Stimulated activated CD4-positive, alpha-beta T cell treated with anti-CD3 and anti-CD28 coated beads, Interleukin-12 subunit alpha, Interleukin-12 subunit beta, amount 100 ng/mL, for 24 hours (primary cell): ENCODE data around the gene URI1.
"Not testable (repeated sequence)": the region's sequence is repeated elsewhere in the genome, so short reads cannot be mapped to it uniquely, and the experiment has no call there.

ENCODE experiments used
- DNase-seq, 2 experiments: peaks; one replicate each; pipeline ENCODE4 v3.0.0-alpha.2; 2020; ENCODE audit warnings: low read depth in 2 of 2

Gene URI1

GRCh38 chr19:29941828-29942403 is at the start of gene URI1:
TSS of gene URI1 (plus strand) at chr19:29942239. CDS start at chr19:29942548, 309 bp downstream.
- DNase-seq, result peak; percentile 89 to 91

GRCh38 chr19:29893606-29894284 is 48.3 kb upstream of the URI1 start:
- no peak for DNase-seq

- DNase-seq, result no peak
Measured at GRCh38 chr19:29896802-29897201, 45.2 kb upstream of the URI1 start.

GRCh38 chr19:29897466-29897865 is 44.6 kb upstream of the URI1 start:
- no peak for DNase-seq

GRCh38 chr19:29904017-29904416 is 38.0 kb upstream of the URI1 start:
- no peak for DNase-seq

GRCh38 chr19:29908963-29909944 is 32.8 kb upstream of the URI1 start:
- no peak for DNase-seq

GRCh38 chr19:29914933-29915332 is 27.1 kb upstream of the URI1 start:
- no peak for DNase-seq

GRCh38 chr19:29915832-29916231 is 26.2 kb upstream of the URI1 start:
- not testable (repeated sequence) for DNase-seq

- no peak for DNase-seq
Measured at GRCh38 chr19:29917911-29918310, 24.1 kb upstream of the URI1 start.

GRCh38 chr19:29918891-29919290 is 23.1 kb upstream of the URI1 start:
- DNase-seq, result no peak

- no peak for DNase-seq
Measured at GRCh38 chr19:29922972-29923371, 19.1 kb upstream of the URI1 start.

GRCh38 chr19:29923653-29924052 is 18.4 kb upstream of the URI1 start:
- no peak for DNase-seq

GRCh38 chr19:29926031-29926430 is 16.0 kb upstream of the URI1 start:
- no peak for DNase-seq

- DNase-seq, result no peak
Measured at GRCh38 chr19:29926801-29927200, 15.2 kb upstream of the URI1 start.

- DNase-seq, result no peak
Measured at GRCh38 chr19:29927944-29928625, 14.0 kb upstream of the URI1 start.

GRCh38 chr19:29928831-29929230 is 13.2 kb upstream of the URI1 start:
- DNase-seq, result no peak

GRCh38 chr19:29934257-29934656 is 7.8 kb upstream of the URI1 start:
- no peak for DNase-seq

- DNase-seq, result no peak
Measured at GRCh38 chr19:29934781-29935180, 7.3 kb upstream of the URI1 start.

GRCh38 chr19:29936409-29936808 is 5.6 kb upstream of the URI1 start:
- no peak for DNase-seq

GRCh38 chr19:29939628-29940027 is 2.4 kb upstream of the URI1 start:
- no peak for DNase-seq

- no peak for DNase-seq
Measured at GRCh38 chr19:29940971-29941585, 961 bp upstream of the URI1 start.
